Ecto neural progenitor cell (in vitro differentiated cells): Measurements from ENCODE around the gene KCNQ4.

Experiments
- DNase-seq: peaks from one replicate; pipeline ENCODE4 v3.0.0-alpha.2; 2018; ENCODE audit warnings: low spot score

The KCNQ4 gene

GRCh38 chr1:40777224-40777970 lies 6.2 kb upstream of the KCNQ4 start:
- DNase-seq = no peak

DNA sequence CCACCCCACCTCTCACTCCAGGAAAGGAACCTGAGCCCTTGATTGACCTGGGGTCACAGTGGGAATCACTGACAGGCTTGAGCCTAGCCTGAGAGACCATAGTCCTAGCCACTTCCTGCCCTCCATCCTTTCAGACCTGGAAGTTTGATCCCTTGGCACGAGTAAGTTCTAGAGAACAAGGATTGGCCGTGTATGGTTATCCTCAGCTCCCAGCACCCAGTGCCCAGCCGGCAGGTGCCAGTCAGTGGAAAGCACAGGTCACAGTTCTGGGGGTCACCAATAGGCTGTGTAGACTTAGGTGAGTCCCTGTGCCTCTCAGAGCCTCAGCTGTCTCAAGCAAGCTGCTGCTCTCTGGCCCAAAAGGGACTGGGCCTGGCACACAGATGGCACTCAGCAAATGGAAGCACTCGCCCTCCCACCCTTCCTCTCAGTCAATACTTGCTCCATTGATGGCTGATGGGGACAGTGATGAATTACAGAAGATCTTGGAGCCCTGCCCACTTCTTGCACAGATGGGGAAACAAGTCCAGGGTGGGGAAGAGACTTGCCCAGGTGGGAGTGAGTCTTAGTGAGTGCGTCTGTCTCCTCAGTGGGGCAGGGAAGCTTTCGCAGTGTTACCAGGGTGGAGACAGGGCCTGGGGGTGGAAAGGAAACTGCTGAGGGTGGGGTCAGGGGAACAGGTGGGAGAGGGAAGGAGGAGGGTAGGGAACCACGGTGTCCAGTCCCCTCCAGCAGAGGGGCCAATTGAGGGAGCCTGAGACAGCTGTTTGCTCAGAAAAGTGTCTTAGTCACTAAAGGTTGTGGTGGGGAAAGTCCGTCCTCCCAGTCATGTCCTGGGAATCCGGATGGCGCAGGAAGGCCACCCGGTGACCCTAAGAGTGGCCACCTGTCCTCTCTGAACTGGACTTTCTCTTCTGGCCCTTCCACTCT lies 2.6 kb upstream of the KCNQ4 start:
- no peak for DNase-seq

DNA sequence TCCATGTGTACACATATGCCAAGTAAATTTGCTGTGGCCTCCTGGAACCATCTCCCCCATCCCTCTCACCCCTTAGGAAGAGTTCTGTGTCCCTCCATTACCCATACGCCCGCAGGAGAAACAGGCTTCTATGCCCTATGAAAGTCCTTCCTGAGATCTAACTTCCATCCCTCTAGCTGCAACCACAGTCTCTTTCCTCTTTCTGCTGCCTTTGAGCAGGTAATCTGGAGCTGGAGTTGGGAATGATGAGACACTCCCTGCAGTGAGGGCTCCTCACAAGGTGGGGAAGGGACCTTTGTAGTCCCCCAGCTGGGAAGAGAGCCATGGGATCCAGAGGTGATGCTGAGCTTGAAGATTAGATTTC lies 2.0 kb upstream of the KCNQ4 start:
- no peak for DNase-seq

DNA sequence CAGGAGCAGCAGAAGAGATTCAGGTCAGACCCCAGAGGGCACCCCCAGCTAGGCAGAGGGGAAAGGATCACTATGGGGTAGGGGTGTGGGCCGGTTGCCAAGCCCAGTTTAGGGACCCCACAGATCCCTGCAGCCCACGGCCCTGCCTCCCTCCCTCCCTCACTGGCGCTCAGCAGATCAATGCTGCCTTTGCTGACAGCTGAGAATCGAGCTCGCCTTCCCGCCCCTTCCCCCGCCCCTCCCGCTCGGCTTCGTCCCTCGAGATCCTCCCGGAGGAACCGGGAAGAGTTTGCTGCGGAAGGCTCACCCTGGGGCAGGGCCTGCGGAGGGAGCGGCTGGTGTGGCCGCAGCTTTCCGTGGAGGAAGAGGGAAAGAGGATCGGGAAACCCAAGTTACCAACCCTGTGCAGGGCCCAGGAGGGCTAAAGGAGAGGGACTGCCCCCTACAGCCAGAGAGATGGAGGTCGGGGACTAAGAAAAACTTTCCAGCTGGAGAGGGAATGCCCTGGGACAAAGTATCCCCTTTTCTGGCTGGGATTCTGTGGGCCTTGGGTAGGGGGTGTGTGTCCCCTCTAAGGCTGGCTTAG lies 1.1 kb upstream of the KCNQ4 start:
- peak; percentile 73 for DNase-seq

GRCh38 chr1:40784141-40784770 lies 669 bp downstream of the KCNQ4 start:
- peak; percentile 80 for DNase-seq

DNA sequence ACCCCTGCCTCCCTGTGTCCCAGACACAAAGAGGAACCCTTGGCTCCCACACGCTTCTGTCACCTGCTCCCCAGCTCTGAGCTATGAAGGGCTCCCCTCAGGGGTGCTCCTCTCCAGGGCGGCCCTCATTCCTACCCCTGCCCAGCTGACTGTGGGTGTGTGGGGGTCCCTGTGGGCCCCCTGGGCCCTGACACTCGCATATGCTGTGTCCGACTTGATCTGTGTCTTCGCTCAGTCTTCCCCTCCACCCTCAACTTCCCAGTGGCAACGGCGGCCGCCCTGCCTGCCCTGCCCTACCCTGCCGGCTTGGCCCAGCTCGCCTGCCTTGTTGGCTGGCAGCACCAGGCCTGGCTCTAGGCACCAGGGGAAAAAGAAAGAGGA lies 1.2 kb downstream of the KCNQ4 start:
- DNase-seq = no peak

DNA sequence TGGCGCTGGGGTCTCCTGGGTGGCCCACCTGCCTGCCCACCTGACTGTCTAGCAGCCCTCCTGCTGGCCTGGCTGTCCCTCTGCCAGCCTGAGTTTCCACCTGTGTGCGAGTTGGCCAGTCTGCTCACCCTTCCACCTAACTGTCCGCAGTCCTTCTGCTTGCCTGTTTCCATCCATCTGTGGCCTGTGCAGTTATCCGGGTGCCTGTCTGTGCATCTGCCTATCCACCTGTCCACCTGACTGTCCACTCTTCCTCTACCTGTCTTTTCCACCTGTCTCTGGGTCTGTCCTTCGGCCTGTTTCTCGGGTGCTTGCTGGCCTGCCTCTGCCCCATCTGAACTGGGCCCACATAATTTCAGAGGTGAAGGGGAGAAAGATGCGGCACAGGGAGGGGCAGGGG lies 1.9 kb downstream of the KCNQ4 start:
- no peak for DNase-seq

GRCh38 chr1:40786171-40786994 lies 2.8 kb downstream of the KCNQ4 start:
- no peak for DNase-seq

DNA sequence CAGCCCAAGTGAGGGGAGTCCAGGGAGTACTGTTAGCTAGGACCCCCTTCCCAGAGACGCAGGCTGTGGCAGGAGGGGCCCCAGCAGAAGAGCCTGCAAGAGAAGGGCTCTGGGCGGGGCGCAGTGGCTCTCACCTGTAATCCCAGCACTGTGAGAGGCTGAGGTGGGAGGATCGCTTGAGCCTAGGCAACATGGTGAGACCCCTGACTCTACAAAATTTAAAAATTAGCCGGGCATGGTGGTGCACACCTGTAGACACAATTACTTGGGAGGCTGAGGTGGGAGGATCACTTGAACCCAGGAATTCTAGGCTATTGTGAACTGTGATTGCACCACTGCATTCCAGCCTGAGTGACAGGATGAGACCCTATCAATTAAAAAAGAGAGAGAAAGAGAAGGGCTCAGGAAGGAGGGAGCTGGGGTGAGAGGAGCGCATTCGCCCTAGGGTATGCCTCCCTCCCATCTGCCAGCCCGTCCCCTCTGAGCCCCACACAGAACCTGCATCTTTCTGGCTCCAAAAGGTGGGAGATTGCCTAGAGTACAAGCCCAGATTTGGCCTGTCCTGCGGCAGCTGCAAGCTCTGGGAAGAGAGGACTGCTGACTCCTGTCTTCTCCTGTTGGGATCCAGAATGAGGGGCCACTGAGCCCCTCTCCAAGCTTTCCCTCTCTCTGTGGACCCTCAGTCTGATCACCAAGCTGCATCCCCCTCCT lies 3.6 kb downstream of the KCNQ4 start:
- no peak for DNase-seq

- no peak for DNase-seq
These were observed 4.4 kb downstream of the KCNQ4 start for GRCh38 chr1:40787737-40788560.

DNA sequence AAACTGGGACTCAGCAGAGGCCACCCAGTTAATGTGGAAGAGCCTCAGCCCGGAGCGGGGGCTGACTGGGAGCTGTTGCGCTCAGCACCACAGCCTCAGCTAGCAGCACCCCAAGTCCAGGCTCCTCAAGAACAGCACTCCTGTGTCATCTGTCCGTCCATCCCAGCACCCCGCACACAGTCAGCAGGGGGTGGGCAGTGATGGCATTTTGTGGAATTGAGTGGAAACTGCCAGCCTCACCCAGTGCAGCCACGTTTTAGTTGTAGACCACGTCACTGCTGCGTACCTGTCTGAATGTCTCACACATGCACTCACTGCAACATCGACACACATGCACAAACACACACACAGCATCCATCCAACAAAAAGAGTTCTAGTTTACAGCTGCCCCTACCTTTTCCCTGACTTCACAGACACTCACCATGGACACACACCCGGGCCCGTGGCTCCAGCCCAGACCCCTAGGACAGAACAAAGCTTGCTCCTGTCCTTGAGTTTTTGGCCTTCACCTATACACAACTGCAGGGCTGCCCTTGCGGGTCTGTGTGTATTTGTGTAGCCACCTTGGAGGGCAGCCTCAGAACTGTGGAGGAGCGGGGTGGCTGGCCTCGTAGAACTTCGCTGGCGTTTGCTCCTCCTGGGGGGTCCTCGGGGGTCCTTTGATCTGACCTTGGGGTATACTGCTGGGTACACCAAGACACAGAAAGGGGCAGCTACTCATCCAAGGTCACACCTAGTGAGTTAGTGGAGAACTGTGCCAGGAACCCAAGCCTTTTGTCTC lies 5.2 kb downstream of the KCNQ4 start:
- no peak for DNase-seq

DNA sequence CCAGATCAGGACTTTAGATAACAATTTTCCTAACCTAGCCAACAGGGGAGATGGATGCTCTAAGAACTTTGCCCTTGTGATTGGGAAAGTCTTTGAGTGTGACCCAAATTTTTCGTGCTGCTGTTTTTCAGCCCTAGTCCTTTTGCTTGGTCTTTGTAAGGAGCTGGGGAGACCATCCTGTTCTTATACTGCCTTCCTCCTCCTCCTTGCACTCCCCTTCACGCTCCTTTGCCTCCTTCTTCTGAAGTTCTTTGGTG lies 5.7 kb downstream of the KCNQ4 start:
- no peak for DNase-seq

DNA sequence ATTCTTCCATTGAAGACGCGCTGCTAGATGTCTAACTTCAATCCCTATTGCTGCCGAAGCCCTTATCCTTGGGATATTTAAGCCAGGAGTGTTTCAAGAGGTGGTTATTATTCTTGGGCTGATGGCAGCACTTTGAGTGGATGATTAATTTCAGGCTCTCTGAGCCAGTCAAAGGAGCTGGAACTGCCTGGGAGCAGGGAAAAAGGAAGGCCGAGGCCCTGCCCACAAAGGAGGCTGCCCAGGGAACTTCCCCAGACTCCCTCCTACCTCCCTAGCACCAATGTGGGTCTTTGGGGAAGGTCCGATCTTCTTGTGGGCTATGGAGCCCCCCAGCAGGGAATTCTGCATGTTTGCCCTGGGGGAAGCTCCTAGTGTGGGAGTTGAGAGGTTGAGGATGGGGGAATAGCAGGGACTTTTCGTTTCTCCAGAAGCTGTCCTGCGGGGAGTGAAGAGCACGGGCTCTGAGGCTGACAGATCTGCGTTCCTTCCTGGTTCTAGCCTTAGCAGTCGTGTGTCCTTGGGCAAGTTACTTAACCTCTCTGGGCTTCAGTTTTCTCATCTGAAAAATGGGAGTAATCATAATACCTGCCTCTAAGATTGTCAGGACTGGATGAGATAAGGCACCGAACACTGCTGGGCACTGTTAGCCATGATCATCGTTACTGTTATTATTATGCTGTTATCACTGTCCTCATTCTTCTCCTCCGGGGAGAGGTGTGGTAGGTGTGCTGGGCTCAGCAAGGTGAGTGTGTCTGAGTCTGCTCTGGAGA lies 6.3 kb downstream of the KCNQ4 start:
- no peak for DNase-seq

DNA sequence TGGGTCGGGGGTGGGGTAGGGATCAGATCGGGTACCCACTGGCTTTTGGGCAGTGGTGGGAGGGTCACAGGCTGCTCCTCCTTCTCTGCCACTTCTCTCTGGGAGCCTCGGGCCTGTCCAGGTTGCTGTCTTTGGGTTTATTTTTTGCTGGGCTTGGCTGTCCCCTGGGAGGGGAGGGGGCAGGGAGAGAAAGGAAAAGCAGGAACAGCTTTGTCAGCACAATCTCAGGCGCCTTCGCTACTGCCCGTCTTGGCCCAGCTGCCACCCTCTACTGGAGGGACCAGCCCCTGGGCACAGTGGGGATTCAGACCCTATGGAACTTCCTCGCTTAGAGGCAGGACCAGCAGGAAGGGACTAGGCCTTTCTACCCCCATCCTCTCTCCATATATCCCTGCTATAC lies 8.4 kb downstream of the KCNQ4 start:
- no peak for DNase-seq

DNA sequence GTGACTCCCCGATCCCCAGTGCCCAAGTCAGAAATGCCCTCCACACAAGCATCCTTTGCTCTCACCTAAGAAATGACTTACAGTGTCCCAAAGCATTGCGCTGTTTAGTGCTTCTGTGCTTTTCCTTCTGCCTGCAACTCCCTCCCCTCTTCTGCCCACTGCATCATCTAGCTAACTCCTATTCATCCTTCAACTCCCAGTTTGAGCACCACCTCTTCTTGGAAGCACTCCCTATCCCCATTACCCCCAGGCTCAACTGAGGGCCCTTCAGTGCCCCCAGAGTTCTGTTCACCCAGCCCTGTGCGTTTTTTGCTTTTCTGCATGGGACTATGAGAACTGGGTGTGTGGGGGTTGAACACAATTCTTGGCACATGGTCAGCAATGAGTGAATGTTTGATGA lies 10.0 kb downstream of the KCNQ4 start:
- no peak for DNase-seq

DNA sequence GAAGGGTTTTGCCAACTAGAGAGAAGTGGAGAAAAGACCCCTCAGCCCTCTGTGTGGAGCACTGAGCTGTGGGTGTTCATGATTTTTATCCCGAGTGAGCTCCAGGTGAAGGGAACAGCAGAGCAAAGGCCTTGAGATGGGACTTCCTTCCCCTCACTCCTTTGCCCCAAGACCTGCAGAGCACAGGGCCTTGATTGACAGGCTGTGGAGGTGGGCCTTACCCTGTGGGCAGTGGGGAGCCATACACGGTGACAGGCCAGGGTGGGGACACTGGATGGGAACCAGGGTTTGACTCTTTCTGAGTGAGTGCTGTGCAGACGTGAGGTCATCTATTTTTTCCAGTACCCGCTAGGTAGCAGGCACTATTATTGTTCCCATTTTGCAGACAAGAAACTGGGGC lies 10.5 kb downstream of the KCNQ4 start:
- no peak for DNase-seq

GRCh38 chr1:40794974-40795715 lies 11.6 kb downstream of the KCNQ4 start:
- no peak for DNase-seq
